ENCODE results near the gene DCLRE1A.
"Not testable (repeated sequence)": the region's sequence is repeated elsewhere in the genome, so short reads cannot be mapped to it uniquely, and the experiment has no call there.

DCLRE1A gene

GRCh38 chr10:113858541-113858940 is 4.7 kb upstream of the DCLRE1A start:
- no peak for DNase-seq (ENCODE audit: low spot score)
- no peak for FAIRE-seq

GRCh38 chr10:113857210-113857609 is 3.3 kb upstream of the DCLRE1A start:
- no peak for DNase-seq (ENCODE audit: low spot score)
- no peak for FAIRE-seq

GRCh38 chr10:113856563-113856962 is 2.7 kb upstream of the DCLRE1A start:
- DNase-seq (ENCODE audit: low spot score) = no peak
- no peak for FAIRE-seq

- DNase-seq (ENCODE audit: low spot score) = peak; percentile 60
- no peak for FAIRE-seq
Measured at GRCh38 chr10:113854761-113855588, 1.1 kb upstream of the DCLRE1A start.

- no peak for FAIRE-seq
- peak; percentile 12 for DNase-seq (ENCODE audit: low spot score)
Measured at GRCh38 chr10:113853578-113854012, 287 bp downstream of the DCLRE1A start.

- DNase-seq (ENCODE audit: low spot score) (no peak), FAIRE-seq (no peak)
Measured at GRCh38 chr10:113849946-113850345, 3.9 kb downstream of the DCLRE1A start.

GRCh38 chr10:113849140-113849803 is 4.6 kb downstream of the DCLRE1A start:
- DNase-seq (ENCODE audit: low spot score) = no peak
- FAIRE-seq = no peak

GRCh38 chr10:113846036-113846435 is 7.8 kb downstream of the DCLRE1A start:
- no peak for FAIRE-seq
- no peak for DNase-seq (ENCODE audit: low spot score)

GRCh38 chr10:113843972-113844485 is 9.9 kb downstream of the DCLRE1A start:
- no peak for DNase-seq (ENCODE audit: low spot score)
- no peak for FAIRE-seq

GRCh38 chr10:113842171-113842570 is 11.7 kb downstream of the DCLRE1A start:
- no peak for DNase-seq (ENCODE audit: low spot score)
- FAIRE-seq = no peak

GRCh38 chr10:113828567-113828966 is 25.3 kb downstream of the DCLRE1A start:
- not testable (repeated sequence) for DNase-seq (ENCODE audit: low spot score); FAIRE-seq

- DNase-seq (ENCODE audit: low spot score) = no peak
- FAIRE-seq = no peak
Measured at GRCh38 chr10:113825791-113826190, 28.1 kb downstream of the DCLRE1A start.

- DNase-seq (ENCODE audit: low spot score) (no peak), FAIRE-seq (no peak)
Measured at GRCh38 chr10:113823389-113823788, 30.5 kb downstream of the DCLRE1A start.

- DNase-seq (ENCODE audit: low spot score) = no peak
- FAIRE-seq = no peak
Measured at GRCh38 chr10:113822174-113822573, 31.7 kb downstream of the DCLRE1A start.

GRCh38 chr10:113821306-113821705 is 32.6 kb downstream of the DCLRE1A start:
- not testable (repeated sequence) for FAIRE-seq; DNase-seq (ENCODE audit: low spot score)

GRCh38 chr10:113820507-113820906 is 33.4 kb downstream of the DCLRE1A start:
- no peak for FAIRE-seq
- no peak for DNase-seq (ENCODE audit: low spot score)

- DNase-seq (ENCODE audit: low spot score) = no peak
- no peak for FAIRE-seq
Measured at GRCh38 chr10:113819989-113820388, 33.9 kb downstream of the DCLRE1A start.

GRCh38 chr10:113814700-113815099 is 39.2 kb downstream of the DCLRE1A start:
- not testable (repeated sequence) for DNase-seq (ENCODE audit: low spot score); FAIRE-seq

GRCh38 chr10:113808168-113808567 is 45.7 kb downstream of the DCLRE1A start:
- DNase-seq (ENCODE audit: low spot score) (no peak), FAIRE-seq (no peak)

- no peak for FAIRE-seq
- no peak for DNase-seq (ENCODE audit: low spot score)
Measured at GRCh38 chr10:113806503-113806902, 47.4 kb downstream of the DCLRE1A start.

- no peak for DNase-seq (ENCODE audit: low spot score)
Measured at GRCh38 chr10:113802997-113803396, 50.9 kb downstream of the DCLRE1A start.

GRCh38 chr10:113801569-113801968 is 52.3 kb downstream of the DCLRE1A start:
- no peak for DNase-seq (ENCODE audit: low spot score)
- FAIRE-seq = no peak

More at GRCh38 chr10:113802997-113803396, 50.9 kb downstream of the DCLRE1A start:
- FAIRE-seq = no peak

All from urothelium cell line (cell line).